Neuronal stem cell (in vitro differentiated cells): ENCODE measurements around the gene TAP1.

Experiments used
- DNase-seq: peaks from one replicate; pipeline ENCODE4 v3.0.0-alpha.2; 2013; ENCODE audit warnings: low spot score
- H2AFZ ChIP-seq: one replicate; pipeline ENCODE4 v1.6.1; 2013; ENCODE audit warnings: mild to moderate bottlenecking, low read length, inconsistent platforms
- H2AK5ac ChIP-seq: 2 replicates; pipeline ENCODE4 v1.6.1; 2013; ENCODE audit warnings: low read depth, mild to moderate bottlenecking, inconsistent platforms, low read length, moderate library complexity, mixed read lengths
- H2BK120ac ChIP-seq: 2 replicates; pipeline ENCODE4 v1.6.1; 2013; ENCODE audit warnings: low read depth, mild to moderate bottlenecking, inconsistent platforms, low read length, moderate library complexity, mixed read lengths
- H2BK12ac ChIP-seq: one replicate; pipeline ENCODE4 v1.6.1; 2013; ENCODE audit warnings: low read length, inconsistent platforms
- H2BK15ac ChIP-seq: 2 replicates; pipeline ENCODE4 v1.6.1; 2013; ENCODE audit warnings: mild to moderate bottlenecking, low read length, inconsistent platforms, mixed read lengths
- H2BK5ac ChIP-seq: one replicate; pipeline ENCODE4 v1.6.1; 2013; ENCODE audit warnings: inconsistent platforms, mild to moderate bottlenecking, low read length, moderate library complexity
- H3K14ac ChIP-seq: one replicate; pipeline ENCODE4 v1.6.1; 2013; ENCODE audit warnings: low read length, inconsistent platforms
- H3K18ac ChIP-seq: 2 replicates; pipeline ENCODE4 v1.6.1; 2013; ENCODE audit warnings: low read length, inconsistent platforms
- H3K23ac ChIP-seq: 2 replicates; pipeline ENCODE4 v1.6.1; 2013; ENCODE audit warnings: low read depth, mild to moderate bottlenecking, mixed read lengths, low read length, inconsistent platforms; ENCODE audit not compliant: poor library complexity
- H3K27ac ChIP-seq: replicated peaks from 3 replicates; pipeline ENCODE4 v1.5.1; 2013; ENCODE audit warnings: low read length, inconsistent platforms
- H3K27me3 ChIP-seq, 3 experiments: 2 replicates each; pipeline ENCODE4 v1.6.1; 2013; ENCODE audit warnings: low read length in 3 of 3, mild to moderate bottlenecking in 2 of 3, inconsistent platforms in 1 of 3, low read depth in 1 of 3, mixed read lengths in 1 of 3, moderate library complexity in 1 of 3; ENCODE audit not compliant: control insufficient read depth in 3 of 3, insufficient read depth in 3 of 3
- H3K36me3 ChIP-seq, 2 donors: replicated peaks in 1 of 2; 2 replicates each; pipeline ENCODE4 v1.6.1; 2013; ENCODE audit warnings: low read length in 2 of 2; ENCODE audit not compliant: control insufficient read depth in 2 of 2, insufficient read depth in 2 of 2
- H3K4ac ChIP-seq: 2 replicates; pipeline ENCODE4 v1.6.1; 2013; ENCODE audit warnings: inconsistent platforms, mild to moderate bottlenecking, low read length, moderate library complexity
- H3K4me1 ChIP-seq, 2 donors: 1 replicate in 1 of 2; 2 replicates in 1 of 2; pipeline ENCODE4 v1.6.1; 2013; ENCODE audit warnings: low read length in 2 of 2, low read depth in 1 of 2; ENCODE audit not compliant: control insufficient read depth in 2 of 2, insufficient read depth in 1 of 2
- H3K4me2 ChIP-seq: one replicate; pipeline ENCODE4 v1.6.1; 2013; ENCODE audit warnings: mild to moderate bottlenecking, low read length, inconsistent platforms; ENCODE audit not compliant: insufficient read depth, poor library complexity, severe bottlenecking
- H3K4me3 ChIP-seq, 2 donors: 2 replicates each; pipeline ENCODE4 v1.5.1; 2013; ENCODE audit warnings: low read length in 2 of 2, mild to moderate bottlenecking in 2 of 2, inconsistent platforms in 1 of 2, moderate library complexity in 1 of 2
- H3K79me1 ChIP-seq: one replicate; pipeline ENCODE4 v1.6.1; 2013; ENCODE audit warnings: low read depth, mild to moderate bottlenecking, inconsistent platforms, low read length, moderate library complexity
- H3K9ac ChIP-seq: one replicate; pipeline ENCODE4 v1.6.1; 2013; ENCODE audit warnings: mild to moderate bottlenecking, low read depth, low read length, inconsistent platforms; ENCODE audit not compliant: poor library complexity
- H3K9me3 ChIP-seq, 2 donors: replicated peaks in 1 of 2; 2 replicates each; pipeline versions ENCODE3 to v1.6.1; 2013; ENCODE audit warnings: low read length in 2 of 2, mild to moderate bottlenecking in 2 of 2, inconsistent platforms in 1 of 2, low read depth in 1 of 2, mixed read lengths in 1 of 2, moderate library complexity in 1 of 2; ENCODE audit not compliant: control insufficient read depth in 2 of 2, insufficient read depth in 1 of 2
- H4K8ac ChIP-seq: one replicate; pipeline ENCODE4 v1.6.1; 2013; ENCODE audit warnings: low read depth, mild to moderate bottlenecking, inconsistent platforms, low read length, moderate library complexity
- H4K91ac ChIP-seq: one replicate; pipeline ENCODE4 v1.6.1; 2013; ENCODE audit warnings: low read length, low read depth, mild to moderate bottlenecking, inconsistent platforms; ENCODE audit not compliant: poor library complexity
- WGBS, 2 donors: extraction: QIAGEN DNeasy Blood & Tissue Kit; methylation state at CpG; one replicate each; pipeline ENCODE4 v1.1.7; 2013; ENCODE audit warnings: missing lambda C conversion rate in 2 of 2, mixed read lengths in 1 of 2; ENCODE audit not compliant: insufficient read length in 2 of 2, insufficient replicate concordance in 1 of 2; ENCODE audit errors: extremely low coverage in 2 of 2; 5-methylcytosine and 5-hydroxymethylcytosine counted together

The TAP1 gene

DNA sequence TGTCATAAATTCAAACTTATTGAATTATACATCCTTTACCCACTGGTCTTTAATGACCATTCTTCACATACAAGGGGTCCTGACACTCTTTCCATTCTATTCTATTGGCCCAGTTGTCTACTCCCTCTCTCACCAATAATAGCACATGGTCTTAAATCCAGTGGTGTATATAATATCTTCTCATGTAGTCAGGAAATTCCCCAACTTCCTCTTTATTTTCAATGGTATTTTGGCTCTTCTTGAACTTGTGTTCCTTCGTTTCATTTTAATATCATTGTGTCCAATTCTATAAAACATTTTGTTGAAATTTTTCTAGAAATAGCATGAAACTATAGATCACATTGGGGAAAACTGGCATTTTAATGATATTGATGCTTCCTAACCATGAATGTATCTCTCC, 37.3 kb upstream of the TAP1 start:
- Histone ChIP-seq H2BK15ac (no peak overlapping the region), H2AK5ac (no peak overlapping the region), H3K9me3 (no peaks in the 10 kb centered on the region), H2AFZ (no peak overlapping the region), H3K18ac (no peak overlapping the region), H2BK5ac (no peak overlapping the region), H4K8ac (no peak overlapping the region), H2BK120ac (no peak overlapping the region), H3K9ac (no peak overlapping the region), H2BK12ac (no peak overlapping the region), H3K23ac (no peak overlapping the region), H3K4ac (no peak overlapping the region), H3K4me1 (peaks cover 3 to 9% of the 10 kb centered on the region in 2 donors), H3K27ac (no peak overlapping the region), H3K27me3 (peaks cover 0 to 28% (median 0%) of the 10 kb centered on the region in 3 experiments), H3K36me3 (peaks cover 0 to 2% of the 10 kb centered on the region in 2 donors), H3K4me3 (no peak overlapping the region), H3K79me1 (peaks cover 5% of the 10 kb centered on the region), H4K91ac (no peak overlapping the region), H3K14ac (no peak overlapping the region), H3K4me2 (no peak overlapping the region)
- no peak for DNase-seq
- WGBS, 2 donors = no CpG with 5 or more reads among the region's 1 CpG

DNA sequence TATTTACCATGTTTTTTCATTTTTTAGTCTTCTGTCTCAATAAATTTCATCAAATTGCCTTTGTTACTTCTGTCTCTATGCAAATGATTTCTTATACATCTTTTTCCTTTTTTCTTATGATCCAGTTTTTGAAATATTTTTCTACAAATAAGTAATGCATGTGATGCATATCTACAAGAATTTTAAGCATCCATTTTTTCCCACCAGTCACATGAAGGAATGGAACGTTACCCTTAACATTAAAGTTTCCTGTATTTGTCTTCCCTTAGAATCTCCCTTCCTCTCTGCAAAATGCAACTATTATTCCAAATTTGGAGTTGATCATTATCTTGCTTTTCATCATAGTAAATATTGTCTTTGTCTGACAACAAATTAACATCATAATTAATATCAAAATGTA, 36.0 kb upstream of the TAP1 start:
- Histone ChIP-seq H4K8ac (no peak overlapping the region), H3K9ac (no peak overlapping the region), H3K36me3 (no peaks in the 10 kb centered on the region), H4K91ac (no peak overlapping the region), H3K27me3 (peaks cover 0 to 30% (median 0%) of the 10 kb centered on the region in 3 experiments), H2BK15ac (no peak overlapping the region), H2AK5ac (no peak overlapping the region), H3K4me3 (no peak overlapping the region), H3K4ac (no peak overlapping the region), H3K4me1 (peaks cover 0 to 6% of the 10 kb centered on the region in 2 donors), H2AFZ (no peak overlapping the region), H2BK12ac (no peak overlapping the region), H3K4me2 (no peak overlapping the region), H3K18ac (no peak overlapping the region), H3K79me1 (peaks cover 3% of the 10 kb centered on the region), H3K14ac (no peak overlapping the region), H3K27ac (no peak overlapping the region), H3K9me3 (no peaks in the 10 kb centered on the region), H2BK5ac (no peak overlapping the region), H2BK120ac (no peak overlapping the region), H3K23ac (no peak overlapping the region)
- WGBS, 2 donors = no CpG with 5 or more reads among the region's 1 CpG
- DNase-seq = no peak

- no peak overlapping the region for H3K9ac ChIP-seq
- no peak overlapping the region for H2BK120ac ChIP-seq
- H3K79me1 ChIP-seq = no peaks in the 10 kb centered on the region
- H3K18ac ChIP-seq = no peak overlapping the region
- H3K14ac ChIP-seq = no peak overlapping the region
- H3K27ac ChIP-seq = no peak overlapping the region
- peaks cover 0 to 3% of the 10 kb centered on the region in 2 donors for H3K4me1 ChIP-seq
- no peaks in the 10 kb centered on the region for H3K9me3 ChIP-seq
- H2AK5ac ChIP-seq = no peak overlapping the region
- H3K4me2 ChIP-seq = no peak overlapping the region
- H4K91ac ChIP-seq = no peak overlapping the region
- no peak overlapping the region for H3K4me3 ChIP-seq
- no peak overlapping the region for H3K23ac ChIP-seq
- WGBS, 2 donors = no CpG with 5 or more reads among the region's 2 CpGs
- no peak overlapping the region for H2BK15ac ChIP-seq
- no peak overlapping the region for H2BK5ac ChIP-seq
- no peak for DNase-seq
- no peak overlapping the region for H2AFZ ChIP-seq
- no peak overlapping the region for H2BK12ac ChIP-seq
- H3K4ac ChIP-seq = no peak overlapping the region
- peaks cover 0 to 39% (median 0%) of the 10 kb centered on the region in 3 experiments for H3K27me3 ChIP-seq
- H4K8ac ChIP-seq = no peak overlapping the region
- H3K36me3 ChIP-seq = no peaks in the 10 kb centered on the region
Measured at GRCh38 chr6:32888576-32888975, 35.1 kb upstream of the TAP1 start.

- Histone ChIP-seq H3K4ac (no peak overlapping the region), H3K9ac (no peak overlapping the region), H3K36me3 (no peaks in the 10 kb centered on the region), H2AK5ac (no peak overlapping the region), H2BK120ac (no peak overlapping the region), H3K14ac (no peak overlapping the region), H2BK5ac (no peak overlapping the region), H3K4me2 (no peak overlapping the region), H3K18ac (no peak overlapping the region), H3K4me1 (no peaks in the 10 kb centered on the region), H3K79me1 (no peaks in the 10 kb centered on the region), H2BK12ac (no peak overlapping the region), H3K27ac (no peak overlapping the region), H3K27me3 (peaks cover 0 to 48% (median 0%) of the 10 kb centered on the region in 3 experiments), H4K91ac (no peak overlapping the region), H2AFZ (no peak overlapping the region), H4K8ac (no peak overlapping the region), H3K23ac (no peak overlapping the region), H3K9me3 (no peaks in the 10 kb centered on the region), H3K4me3 (no peak overlapping the region), H2BK15ac (no peak overlapping the region)
- WGBS, 2 donors = no CpG with 5 or more reads among the region's 5 CpGs
- no peak for DNase-seq
Measured at GRCh38 chr6:32887616-32888015, 34.1 kb upstream of the TAP1 start.
